ENCODE results near the gene HTATSF1.

HTATSF1 gene

DNA sequence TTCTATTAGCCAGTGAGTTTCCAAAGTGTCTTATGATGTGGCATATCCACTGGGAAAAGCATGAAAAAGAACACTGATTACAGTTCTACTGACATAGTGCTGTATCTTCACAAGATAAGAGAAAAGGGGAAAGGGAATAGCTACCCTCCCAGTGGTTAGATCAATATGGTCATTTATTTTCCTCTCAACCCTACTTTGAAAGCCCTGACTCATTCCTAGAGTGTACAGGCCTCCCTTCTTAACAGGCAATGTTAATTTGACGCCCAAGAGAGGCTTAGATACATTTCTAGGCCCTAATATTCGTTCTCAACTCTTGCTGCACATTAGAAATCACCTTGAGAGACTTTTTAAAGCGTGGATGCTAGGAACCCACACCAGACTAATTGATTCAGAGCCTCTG, 30.1 kb upstream of the HTATSF1 start:
- no peak overlapping the region for H2AFZ ChIP-seq (ENCODE audit: low read length)
- H3K4me3 ChIP-seq (ENCODE audit: low read depth, low read length, poor library complexity, severe bottlenecking): no peak overlapping the region

DNA sequence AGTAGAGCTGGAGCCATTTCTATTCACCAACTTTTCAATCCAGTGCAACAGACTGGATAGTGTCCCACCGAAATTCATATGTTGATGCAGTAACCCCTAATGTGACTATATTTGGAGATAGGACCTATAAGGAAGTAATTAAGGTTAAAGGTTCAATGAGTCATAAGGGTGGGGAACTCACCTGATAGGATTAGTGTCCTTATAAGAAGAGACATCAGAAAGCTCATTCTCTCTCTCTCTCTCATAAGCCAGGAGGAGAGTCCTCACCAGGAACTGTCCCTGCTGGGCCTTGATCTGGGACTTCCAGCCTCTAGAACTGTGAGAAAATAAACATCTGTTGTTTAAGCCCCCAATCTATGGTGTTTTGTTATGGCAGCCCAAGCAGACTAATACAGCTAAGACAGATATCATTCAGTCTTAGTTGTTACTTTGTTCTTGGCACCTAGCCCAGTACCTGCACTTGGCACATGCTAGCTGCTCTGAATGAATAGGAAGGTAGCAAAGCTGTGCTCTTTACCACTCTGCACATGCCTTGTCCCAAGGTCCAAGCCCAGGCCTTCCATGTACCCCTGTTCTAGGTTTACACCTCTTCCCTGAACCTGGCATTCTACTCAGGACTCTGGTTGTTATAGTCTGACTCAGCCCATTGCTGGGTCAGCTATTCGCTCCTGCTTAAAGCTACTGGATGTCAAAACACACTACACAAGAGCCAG, 28.8 kb upstream of the HTATSF1 start:
- Histone ChIP-seq H3K27me3 (ENCODE audit: insufficient read depth, low read length) (no peaks in the 10 kb centered on the region), H3K4me3 (ENCODE audit: low read depth, low read length, poor library complexity, severe bottlenecking) (no peak overlapping the region), H4K20me1 (ENCODE audit: insufficient read depth, low read length) (no peaks in the 10 kb centered on the region), H3K79me2 (ENCODE audit: insufficient read depth, low read length) (no peaks in the 10 kb centered on the region), H3K4me1 (ENCODE audit: insufficient read depth, low read length, severe bottlenecking) (no peaks in the 10 kb centered on the region), H3K36me3 (ENCODE audit: insufficient read depth, low read length) (no peaks in the 10 kb centered on the region), H2AFZ (ENCODE audit: low read length) (no peak overlapping the region), H3K9me3 (ENCODE audit: low read length) (no peaks in the 10 kb centered on the region), H3K9me2 (ENCODE audit: low read depth, low read length) (no peaks in the 10 kb centered on the region), H3F3A (ENCODE audit: insufficient read depth, low read length) (no peaks in the 10 kb centered on the region), H3K9ac (ENCODE audit: low read length) (no peak overlapping the region), H3K4me2 (ENCODE audit: low read length) (no peak overlapping the region), H3K27ac (ENCODE audit: low read depth, low read length, poor library complexity, severe bottlenecking) (no peak overlapping the region)
- no peak for TF ChIP-seq EZH2 (IDR thresholded peaks at IDR 0.05; ENCODE audit: borderline replicate concordance, low read length)
- TF ChIP-seq, protein P1, sequence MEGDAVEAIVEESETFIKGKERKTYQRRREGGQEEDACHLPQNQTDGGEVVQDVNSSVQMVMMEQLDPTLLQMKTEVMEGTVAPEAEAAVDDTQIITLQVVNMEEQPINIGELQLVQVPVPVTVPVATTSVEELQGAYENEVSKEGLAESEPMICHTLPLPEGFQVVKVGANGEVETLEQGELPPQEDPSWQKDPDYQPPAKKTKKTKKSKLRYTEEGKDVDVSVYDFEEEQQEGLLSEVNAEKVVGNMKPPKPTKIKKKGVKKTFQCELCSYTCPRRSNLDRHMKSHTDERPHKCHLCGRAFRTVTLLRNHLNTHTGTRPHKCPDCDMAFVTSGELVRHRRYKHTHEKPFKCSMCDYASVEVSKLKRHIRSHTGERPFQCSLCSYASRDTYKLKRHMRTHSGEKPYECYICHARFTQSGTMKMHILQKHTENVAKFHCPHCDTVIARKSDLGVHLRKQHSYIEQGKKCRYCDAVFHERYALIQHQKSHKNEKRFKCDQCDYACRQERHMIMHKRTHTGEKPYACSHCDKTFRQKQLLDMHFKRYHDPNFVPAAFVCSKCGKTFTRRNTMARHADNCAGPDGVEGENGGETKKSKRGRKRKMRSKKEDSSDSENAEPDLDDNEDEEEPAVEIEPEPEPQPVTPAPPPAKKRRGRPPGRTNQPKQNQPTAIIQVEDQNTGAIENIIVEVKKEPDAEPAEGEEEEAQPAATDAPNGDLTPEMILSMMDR (IDR thresholded peaks at IDR 0.05; ENCODE audit: low read length): no peak

More for the DNA sequence above, 30.1 kb upstream of the HTATSF1 start:
- Histone ChIP-seq H3K27me3 (ENCODE audit: insufficient read depth, low read length) (no peaks in the 10 kb centered on the region), H3K9me2 (ENCODE audit: low read depth, low read length) (no peaks in the 10 kb centered on the region), H3K4me1 (ENCODE audit: insufficient read depth, low read length, severe bottlenecking) (no peaks in the 10 kb centered on the region), H3K9me3 (ENCODE audit: low read length) (no peaks in the 10 kb centered on the region), H3K9ac (ENCODE audit: low read length) (no peak overlapping the region), H3K27ac (ENCODE audit: low read depth, low read length, poor library complexity, severe bottlenecking) (no peak overlapping the region), H3K79me2 (ENCODE audit: insufficient read depth, low read length) (no peaks in the 10 kb centered on the region), H3K36me3 (ENCODE audit: insufficient read depth, low read length) (no peaks in the 10 kb centered on the region), H3K4me2 (ENCODE audit: low read length) (no peak overlapping the region), H3F3A (ENCODE audit: insufficient read depth, low read length) (no peaks in the 10 kb centered on the region), H4K20me1 (ENCODE audit: insufficient read depth, low read length) (no peaks in the 10 kb centered on the region)
- TF ChIP-seq, protein P1 (IDR thresholded peaks at IDR 0.05; ENCODE audit: low read length): no peak
- no peak for TF ChIP-seq EZH2 (IDR thresholded peaks at IDR 0.05; ENCODE audit: borderline replicate concordance, low read length)

DNA sequence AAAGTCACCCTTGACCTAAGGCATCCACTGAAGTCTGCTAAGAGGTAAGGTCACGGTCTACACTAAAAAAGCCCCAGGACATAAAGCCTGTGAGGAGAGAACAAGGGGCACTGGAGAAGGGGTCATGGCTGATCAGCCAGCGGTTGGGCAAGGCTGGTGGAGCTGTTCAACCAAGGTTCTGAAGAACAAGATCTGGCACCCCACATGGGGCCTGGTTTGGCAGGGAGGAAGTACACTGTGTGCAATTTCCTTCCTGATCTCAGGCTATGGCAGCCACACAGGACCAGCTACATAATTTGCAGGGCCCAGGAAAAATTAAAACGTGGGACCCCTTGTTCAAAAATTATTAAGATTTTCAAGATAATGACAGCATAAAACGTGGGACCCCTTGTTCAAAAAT, 23.7 kb upstream of the HTATSF1 start:
- no peaks in the 10 kb centered on the region for H4K20me1 ChIP-seq (ENCODE audit: insufficient read depth, low read length)
- no peaks in the 10 kb centered on the region for H3F3A ChIP-seq (ENCODE audit: insufficient read depth, low read length)
- H3K79me2 ChIP-seq (ENCODE audit: insufficient read depth, low read length): no peaks in the 10 kb centered on the region
- H3K27ac ChIP-seq (ENCODE audit: low read depth, low read length, poor library complexity, severe bottlenecking): no peak overlapping the region
- no peaks in the 10 kb centered on the region for H3K9me2 ChIP-seq (ENCODE audit: low read depth, low read length)
- H3K27me3 ChIP-seq (ENCODE audit: insufficient read depth, low read length): no peaks in the 10 kb centered on the region
- H3K9ac ChIP-seq (ENCODE audit: low read length): no peak overlapping the region
- H3K9me3 ChIP-seq (ENCODE audit: low read length): no peaks in the 10 kb centered on the region
- H3K4me2 ChIP-seq (ENCODE audit: low read length): no peak overlapping the region
- TF ChIP-seq, protein P1 (IDR thresholded peaks at IDR 0.05; ENCODE audit: low read length): no peak
- TF ChIP-seq EZH2 (IDR thresholded peaks at IDR 0.05; ENCODE audit: borderline replicate concordance, low read length): no peak
- no peaks in the 10 kb centered on the region for H3K36me3 ChIP-seq (ENCODE audit: insufficient read depth, low read length)
- no peak overlapping the region for H2AFZ ChIP-seq (ENCODE audit: low read length)
- no peak overlapping the region for H3K4me3 ChIP-seq (ENCODE audit: low read depth, low read length, poor library complexity, severe bottlenecking)
- no peaks in the 10 kb centered on the region for H3K4me1 ChIP-seq (ENCODE audit: insufficient read depth, low read length, severe bottlenecking)

All from OCI-LY1 (cell line).